HG02973 (cell line): Measurements from ENCODE around the gene TRIM32.
A peak's percentile ranks its signal among the peaks of the same experiment; 100 is the strongest.

Experiments used
- ATAC-seq: cut with Tn5 transposase; IDR thresholded peaks from one replicate; pipeline ENCODE4 v1.9.1; 2021; ENCODE audit warnings: moderate library complexity; ENCODE audit not compliant: unreplicated experiment

TRIM32 gene, protein sequence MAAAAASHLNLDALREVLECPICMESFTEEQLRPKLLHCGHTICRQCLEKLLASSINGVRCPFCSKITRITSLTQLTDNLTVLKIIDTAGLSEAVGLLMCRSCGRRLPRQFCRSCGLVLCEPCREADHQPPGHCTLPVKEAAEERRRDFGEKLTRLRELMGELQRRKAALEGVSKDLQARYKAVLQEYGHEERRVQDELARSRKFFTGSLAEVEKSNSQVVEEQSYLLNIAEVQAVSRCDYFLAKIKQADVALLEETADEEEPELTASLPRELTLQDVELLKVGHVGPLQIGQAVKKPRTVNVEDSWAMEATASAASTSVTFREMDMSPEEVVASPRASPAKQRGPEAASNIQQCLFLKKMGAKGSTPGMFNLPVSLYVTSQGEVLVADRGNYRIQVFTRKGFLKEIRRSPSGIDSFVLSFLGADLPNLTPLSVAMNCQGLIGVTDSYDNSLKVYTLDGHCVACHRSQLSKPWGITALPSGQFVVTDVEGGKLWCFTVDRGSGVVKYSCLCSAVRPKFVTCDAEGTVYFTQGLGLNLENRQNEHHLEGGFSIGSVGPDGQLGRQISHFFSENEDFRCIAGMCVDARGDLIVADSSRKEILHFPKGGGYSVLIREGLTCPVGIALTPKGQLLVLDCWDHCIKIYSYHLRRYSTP

DNA sequence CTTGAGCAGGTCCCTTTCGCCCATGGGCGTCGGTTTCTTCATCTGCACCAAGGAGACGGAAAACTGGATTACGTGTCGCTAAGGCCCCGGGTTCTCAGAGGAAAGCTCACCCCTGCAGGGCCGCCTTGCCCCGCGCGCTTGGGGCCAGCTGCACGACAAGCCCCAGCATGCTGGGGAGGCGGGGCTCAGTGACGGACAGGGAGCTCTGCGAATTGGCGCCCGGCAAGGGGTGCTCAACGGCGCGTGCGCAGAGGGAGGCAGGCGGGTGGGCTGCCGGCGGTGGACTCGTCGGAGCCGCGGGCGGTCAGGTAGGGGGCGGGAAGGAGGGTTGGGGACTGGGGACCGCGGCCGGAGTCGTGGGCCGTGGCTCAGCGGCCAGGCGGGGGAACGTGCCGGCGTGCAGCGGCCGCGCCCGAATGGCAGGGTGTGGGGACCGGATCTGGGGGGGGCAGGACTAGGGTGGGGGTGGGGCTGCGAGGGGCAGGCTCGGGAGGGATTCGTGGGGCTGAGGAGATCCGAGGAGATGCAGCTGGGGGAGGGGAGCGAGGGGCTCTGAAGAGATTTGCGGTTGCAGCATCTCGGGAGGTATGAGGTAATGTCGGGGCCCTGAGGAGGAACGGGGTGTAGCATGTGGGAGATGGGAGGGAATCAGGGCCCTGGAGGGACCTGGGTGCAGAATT, at the start of gene TRIM32:
Gene TRIM32 (plus strand): TSS at position 232 of the 680 bp plus-strand sequence. CDS start 10,438 bp downstream, outside the sequence.
- ATAC-seq = peak; percentile 99

DNA sequence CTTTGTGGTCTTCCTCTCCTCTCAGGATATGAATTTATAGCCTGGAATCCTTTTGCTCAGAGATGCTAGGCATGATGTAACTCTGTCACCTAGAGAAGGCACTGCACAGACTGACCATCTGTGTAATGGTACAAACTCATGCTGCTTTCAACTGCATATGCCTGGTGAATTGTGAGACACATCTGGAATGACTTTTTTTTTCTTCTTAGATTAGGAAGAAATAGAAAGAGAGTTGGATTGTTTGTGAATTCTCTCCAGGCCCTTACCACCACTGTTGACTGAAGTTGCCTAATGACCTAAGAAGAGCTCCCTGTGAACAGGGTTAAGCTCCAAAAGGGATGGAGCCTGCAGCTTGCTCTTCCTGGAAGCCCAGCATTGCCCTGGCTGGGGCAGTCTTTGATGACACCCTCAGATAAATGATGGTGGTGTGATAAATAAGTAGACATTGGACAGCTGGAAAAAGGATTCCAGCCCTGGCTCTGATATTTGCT, 47.8 kb upstream of the TRIM32 start:
- ATAC-seq = no peak

DNA sequence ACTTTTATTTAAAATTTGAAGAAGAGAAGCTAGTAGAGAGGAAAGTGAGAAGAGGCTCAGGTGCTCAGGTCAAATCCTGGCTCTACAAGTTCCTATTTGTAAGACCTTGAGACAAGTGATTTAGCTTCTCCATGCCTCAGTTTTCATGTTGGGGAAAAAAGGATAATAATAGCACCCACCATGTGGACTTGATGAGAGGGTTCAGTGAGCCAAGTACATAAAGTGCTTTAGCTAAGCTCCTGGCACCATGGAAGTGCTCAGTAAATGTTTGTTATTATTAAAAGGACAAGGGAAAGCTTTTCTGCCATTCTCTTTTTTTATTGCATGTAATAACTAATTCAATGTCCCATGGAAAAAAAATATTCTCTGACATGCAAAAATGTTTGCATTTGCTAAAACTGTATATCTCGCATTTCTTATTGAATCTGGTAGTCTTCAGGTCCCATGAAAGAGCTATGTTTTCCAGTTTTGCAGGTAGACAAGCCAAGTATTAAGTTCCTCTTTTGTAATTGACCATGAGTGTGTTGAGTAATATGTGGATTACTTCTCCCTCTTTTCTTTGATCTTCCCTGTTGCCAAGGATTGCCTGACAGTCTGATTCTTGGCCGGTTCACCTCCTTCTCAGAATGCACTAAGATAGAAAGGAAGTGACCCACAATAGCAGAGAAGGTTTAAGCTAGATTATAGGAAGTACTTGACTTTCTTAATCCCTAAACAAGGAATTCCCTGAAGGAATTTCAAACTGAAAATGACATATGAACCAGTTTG, 45.6 kb upstream of the TRIM32 start:
- ATAC-seq = no peak

DNA sequence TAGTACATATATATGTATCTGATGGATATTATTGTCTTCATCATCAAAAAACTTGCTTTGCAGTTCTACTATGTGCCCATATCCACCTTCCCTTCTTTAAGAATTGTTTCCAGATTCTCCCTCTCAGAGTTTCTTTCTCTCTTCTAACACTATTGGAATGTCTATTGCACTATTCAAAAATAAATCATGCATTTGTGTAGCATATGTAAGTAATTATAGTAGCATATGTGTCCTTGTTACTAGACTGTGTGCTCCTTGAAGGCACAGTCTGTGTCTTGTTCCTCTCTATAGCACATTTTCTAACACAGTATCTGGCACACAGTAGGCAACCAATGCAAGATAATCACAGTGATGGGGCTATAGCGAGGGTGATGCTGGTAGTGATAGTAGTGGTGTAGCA, 43.4 kb upstream of the TRIM32 start:
- ATAC-seq = no peak

DNA sequence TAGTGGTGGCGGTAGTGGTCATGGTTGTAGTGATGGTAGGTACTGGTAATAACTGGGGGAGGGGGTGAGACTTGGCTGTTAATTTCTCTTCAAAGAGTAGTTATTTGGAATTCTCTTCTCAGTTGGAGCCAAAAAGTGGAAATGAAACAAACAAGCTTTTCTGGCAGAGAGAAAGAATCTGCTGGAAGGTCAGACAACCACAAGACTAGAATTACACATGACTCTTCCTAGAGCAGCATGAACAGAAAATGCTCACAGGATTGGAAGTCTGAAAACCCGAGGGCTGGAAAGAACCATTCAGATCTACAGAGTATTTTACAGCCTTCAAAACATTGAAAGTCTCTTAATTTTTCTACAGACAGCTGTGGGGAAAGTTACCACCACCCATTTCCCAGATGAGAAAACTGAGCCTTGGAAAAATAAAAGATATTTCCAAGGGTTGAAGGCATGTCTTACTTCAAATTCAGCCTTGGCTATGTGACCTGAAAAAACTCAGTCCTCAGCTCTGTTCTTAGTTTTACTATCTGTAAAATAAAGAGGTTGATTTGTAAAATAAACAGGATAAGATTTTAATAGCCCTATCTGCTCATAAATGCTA, 42.9 kb upstream of the TRIM32 start:
- ATAC-seq = no peak

DNA sequence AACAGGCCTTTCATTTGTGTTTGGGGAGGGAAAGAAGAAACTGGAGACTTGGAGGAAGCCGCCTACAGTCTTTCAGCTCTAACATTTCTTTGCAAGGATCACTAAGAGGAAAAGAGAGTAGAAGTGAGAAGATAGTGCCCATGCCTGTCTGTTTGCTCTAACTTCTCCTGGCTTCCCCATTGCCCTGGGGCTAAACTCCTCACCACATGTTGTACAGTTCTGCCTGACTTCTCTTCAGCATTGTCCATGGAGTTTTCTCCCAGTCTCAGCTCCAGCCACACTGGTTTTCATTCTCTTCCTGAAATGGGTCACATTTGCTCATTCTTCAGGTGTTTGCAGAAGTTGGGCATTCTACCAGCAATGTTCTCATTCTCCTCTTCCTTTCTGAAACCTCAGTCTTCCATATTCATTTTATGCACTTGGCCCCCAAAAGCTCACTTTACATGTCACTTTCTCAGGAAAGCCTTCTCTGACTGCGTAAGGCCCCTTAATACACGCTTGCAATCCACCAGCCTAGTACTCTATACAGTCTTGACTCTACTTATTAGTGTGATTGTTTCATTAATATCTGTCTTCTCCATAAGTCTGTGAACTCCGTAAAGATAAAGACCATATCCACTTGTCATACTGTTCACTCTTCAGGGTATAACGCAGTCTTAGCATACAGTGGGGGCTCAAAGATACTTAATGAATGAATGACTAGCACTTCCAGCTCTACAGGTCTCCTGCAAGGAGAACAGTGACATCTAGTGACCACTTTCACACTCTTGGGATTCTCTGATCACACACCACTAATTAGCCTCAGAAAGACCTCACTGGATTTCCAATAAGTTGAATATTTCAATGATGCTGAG, 40.2 kb upstream of the TRIM32 start:
- peak; percentile 51 for ATAC-seq

DNA sequence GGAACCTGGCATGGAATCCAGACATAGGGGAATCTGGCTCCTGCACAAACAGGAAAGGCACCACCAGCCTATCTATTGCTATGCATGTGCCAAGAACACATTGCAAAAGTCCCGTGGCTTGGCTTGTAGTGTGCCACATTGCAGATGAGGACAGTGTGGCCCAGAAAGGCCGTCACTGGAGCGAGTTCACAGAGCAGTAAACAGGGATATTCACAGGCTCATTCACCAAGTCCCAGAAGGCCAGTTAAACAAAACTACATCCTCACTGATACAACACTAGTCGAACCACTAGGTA, 39.6 kb upstream of the TRIM32 start:
- ATAC-seq = no peak

DNA sequence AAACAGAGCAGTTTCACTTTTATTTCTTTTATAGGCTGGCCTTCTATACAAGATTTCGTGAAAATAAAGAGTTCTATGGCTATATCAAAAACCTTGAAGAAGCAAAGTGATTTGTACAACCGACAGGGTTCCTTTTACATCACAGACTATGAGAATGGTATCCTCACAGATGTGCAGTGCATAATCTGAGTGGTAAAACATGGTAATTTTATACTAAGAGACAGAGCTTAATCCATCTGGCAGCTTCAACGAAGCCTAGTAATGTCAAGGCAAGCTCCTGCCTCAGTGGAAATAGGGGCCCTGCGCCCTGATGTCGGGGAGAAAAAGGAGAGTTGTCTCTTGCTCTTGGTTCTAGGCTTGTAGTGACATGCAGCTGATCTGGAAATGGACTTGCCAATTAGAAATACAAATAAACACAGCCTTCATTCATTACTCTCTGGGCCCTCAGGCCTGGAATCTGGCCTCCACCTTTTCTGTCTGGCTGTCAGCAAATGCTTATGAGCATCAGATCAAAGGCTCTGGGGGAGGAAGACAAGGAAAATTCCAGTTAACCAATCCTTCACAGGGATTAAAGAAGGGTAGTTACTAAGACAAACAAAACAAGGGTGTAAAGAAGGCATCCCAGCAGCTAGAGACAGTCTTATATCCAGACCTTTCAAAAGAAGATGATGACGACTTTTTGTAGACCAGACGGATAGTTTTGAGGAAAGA, 33.6 kb upstream of the TRIM32 start:
- no peak for ATAC-seq

DNA sequence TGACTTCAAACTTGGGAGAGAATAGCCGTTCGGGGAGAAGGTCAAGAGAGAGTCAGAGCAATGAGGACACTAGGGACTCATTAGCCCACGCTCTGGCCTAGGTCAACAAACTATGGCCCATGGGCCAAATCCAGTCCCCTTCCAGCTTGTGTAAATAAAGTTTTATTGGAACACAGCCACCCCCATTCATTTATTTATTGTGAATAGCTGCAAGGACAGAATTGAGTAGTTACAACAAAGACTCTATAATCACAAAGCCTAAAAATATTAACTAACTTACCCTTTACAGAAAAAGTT, 33.1 kb upstream of the TRIM32 start:
- ATAC-seq = no peak

DNA sequence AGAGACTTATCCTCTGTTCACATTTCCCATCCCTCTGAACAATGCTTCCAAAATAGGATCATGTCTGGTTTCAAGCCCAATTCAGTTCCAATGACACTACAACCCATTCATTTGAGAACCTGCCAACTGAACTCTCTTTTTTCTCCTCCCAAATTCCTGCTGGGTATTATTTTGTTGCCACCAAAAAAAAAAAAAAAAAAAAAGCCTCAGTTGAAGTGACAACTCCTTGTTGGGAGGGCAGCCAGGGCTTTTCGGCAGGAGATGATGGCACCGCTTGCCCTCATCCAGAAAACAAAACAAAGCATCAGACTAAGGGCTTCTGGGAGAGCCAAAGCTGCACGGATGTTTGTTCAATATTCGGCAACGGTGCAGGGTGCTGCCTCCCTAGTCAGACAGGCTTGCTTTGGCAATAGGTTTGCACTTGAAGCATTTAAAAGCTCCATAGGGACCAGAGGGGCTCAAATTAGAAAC, 30.6 kb upstream of the TRIM32 start:
- no peak for ATAC-seq

DNA sequence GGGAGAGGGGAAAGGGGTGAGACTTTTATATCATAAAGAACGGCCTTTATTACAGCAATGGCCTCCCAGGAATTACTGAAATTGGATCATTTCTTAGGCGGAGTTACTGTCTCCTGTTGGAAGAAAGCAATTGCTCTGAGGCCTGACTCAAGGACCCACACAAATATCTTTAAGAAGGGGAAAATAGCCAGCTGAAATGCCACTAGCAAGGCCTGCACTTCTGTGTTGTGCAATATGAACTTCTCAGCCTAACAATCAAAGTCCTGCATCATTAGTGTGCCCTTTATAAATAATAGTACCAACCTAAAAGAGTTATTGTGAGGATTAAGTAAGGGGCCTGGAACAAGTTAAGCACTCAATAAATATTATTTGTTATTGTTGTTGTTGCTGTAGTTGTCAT, 30.1 kb upstream of the TRIM32 start:
- no peak for ATAC-seq

DNA sequence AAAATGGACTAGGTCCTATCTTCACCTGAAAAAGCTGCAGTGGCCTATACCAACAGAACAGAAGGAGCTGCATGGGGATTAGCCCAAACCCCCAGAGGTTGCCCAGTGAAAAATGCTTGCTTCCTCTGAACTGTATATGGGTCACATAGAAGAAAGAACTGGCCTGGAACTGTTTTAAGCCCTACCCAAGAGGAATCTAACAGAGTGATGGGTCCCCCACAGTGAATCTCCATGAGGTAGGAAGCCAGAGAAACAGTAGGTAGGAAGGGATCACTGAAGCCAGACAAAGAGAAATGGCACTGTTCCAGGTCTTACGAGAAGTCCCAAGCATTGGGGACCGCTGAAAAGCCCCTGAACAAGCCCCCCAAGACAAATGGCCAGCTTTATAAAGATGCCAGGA, 28.8 kb upstream of the TRIM32 start:
- ATAC-seq = no peak

DNA sequence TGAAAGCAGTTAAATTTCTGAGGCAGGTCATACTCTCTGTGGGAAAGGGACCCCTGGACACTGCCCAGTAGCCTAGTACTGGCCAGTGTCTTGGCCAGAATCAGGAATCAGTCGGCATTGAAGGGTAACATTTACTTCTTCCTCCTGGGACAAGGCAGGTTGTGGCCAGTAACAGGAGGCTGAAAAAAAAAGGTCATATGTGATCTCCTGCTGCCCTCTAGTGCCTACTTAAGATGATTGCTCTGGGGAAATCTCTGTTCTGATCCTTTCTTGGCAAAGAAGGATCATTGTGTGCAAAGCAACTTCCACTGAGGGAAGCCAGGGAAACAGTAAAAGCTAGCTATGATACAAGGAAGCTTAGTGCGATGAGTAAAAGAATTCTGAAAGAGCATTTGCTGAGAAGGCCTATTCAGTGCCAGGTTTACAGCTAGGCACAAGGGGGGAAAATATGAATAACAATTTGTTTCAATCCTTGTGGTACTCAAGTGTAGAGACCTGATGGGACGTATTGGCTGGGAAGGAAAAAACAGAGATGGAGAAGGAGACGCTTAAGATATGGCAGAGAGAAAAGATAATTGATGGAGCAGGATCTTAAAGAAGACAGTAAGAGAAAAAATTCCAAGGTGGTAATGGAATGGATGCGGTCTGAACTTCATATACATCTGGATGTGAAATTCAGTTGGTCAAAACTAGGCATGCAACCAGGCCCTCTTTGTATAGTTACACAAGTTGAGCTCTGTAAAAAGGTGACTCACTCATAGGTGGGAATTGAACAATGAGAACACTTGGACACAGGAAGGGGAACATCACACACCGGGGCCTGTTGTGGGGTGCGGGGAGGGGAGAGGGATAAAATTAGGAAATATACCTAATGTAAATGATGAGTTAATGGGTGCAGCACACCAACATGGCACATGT, 25.8 kb upstream of the TRIM32 start:
- peak; percentile 67 for ATAC-seq

DNA sequence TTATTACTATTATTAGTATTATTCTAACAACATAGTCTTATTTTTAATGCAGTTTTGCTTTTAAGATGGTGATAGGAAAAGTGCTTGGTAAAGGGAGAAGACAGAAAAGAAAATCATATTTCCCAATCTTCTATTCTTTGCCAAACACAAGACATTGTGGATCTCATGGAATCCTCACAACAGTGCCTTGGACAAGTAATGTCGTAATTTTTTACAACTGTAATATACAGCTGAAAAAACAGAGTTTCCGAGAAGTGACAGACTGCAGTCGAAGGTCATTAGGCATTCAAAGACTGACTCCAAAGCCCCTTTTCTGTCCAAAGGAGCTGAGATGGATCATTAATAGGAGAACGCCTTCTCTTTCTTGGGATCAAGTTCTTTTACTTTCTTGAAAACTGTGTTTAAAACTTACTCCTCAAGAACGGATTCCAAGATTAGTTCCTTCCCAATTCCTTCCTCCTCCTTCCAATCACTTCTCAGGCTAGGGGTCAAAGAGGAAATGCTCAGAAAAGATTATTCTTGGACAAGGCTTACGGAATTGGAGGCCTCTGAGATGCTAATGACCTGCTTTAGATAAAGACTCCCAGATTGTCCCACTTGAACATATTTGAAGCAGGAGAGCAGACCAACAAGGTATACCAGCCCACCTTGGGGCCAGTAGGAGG, 24.3 kb upstream of the TRIM32 start:
- no peak for ATAC-seq

DNA sequence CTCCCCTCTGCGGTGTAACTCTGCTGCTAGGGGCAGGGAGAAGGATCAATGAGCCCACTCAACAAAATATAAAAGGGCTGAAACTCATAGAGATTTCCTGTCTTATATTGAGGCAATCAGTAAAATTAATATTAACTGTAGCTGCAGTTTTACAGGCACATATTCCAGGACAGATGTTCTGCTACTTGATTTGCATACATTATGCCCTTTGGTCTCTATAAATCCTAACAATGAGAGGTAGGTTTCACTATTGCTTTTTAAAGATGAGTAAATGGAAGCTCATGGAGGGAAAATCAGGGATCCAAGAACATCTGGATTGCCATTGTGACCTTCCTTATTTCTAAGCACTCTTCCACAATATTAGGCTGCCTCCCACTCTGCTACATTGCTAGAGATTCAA, 23.5 kb upstream of the TRIM32 start:
- ATAC-seq = no peak

DNA sequence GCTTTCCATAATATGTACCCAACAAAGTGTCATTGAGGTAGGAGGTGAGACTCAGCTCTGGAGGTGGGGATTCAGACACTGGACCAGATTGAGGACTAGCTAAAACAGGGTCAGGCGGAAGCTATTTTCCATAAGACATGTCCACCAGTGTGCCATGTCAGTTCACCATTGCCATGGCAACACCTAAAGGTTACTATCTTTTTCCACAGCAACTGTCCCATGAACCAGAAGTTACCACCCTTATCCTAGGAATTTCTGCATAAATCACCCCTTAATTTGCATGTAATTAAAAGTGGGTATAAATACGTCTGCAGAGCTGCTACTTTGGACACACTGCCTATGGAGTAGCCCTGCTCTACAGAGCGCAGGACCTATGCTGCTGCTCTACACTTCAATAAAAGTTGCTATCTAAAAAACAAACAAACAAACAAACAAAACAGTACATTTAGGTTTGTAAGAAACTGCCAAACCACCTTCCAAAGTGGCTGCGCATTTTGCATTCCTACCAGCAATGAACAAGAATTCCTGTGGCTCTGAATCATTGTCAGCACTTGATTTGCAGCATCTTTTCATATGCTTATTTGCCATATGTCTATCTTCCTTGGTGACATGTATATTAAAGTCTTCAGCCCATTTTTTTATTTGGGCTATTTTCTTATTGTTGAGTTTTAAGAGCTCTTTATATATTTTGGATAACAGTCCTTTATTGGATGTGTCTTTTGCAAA, 18.0 kb upstream of the TRIM32 start:
- no peak for ATAC-seq

DNA sequence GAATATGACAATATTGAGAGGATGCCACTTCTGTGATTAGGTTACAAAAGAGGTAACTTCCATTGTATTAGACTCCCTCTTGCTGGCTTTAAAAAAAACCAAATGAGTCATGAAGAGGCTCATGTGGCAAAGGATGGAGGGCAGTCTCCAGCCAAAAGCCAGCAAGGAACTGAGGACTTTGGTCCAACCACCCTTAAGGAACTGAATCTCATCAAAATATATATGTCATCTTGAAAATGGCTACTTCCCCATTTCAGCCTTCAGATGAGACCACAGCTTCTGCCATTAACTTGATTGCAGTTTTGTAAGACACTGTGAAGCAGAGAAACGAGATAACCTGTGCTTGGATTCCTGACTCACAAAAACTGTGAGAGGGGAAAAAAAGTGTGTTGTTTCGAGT, 15.5 kb upstream of the TRIM32 start:
- peak; percentile 58 for ATAC-seq
